K562 treated with DMSO at 1 percent for 48 hours (cell line): Measurements from ENCODE around the gene OR51L1. TPM values are rescaled to one million over a fixed set of nuclear protein-coding genes. Genes with fewer than 3 reads are reported as not detected.

Experiments
- total RNA-seq: library from RNA; unstranded; fragments of 300-600 nt; gene quantifications from 2 replicates; pipeline ENCODE4 v1.2.3, GENCODE V29; 2022; ENCODE audit warnings: low replicate concordance; ENCODE audit errors: extremely low read depth

OR51L1 gene, protein sequence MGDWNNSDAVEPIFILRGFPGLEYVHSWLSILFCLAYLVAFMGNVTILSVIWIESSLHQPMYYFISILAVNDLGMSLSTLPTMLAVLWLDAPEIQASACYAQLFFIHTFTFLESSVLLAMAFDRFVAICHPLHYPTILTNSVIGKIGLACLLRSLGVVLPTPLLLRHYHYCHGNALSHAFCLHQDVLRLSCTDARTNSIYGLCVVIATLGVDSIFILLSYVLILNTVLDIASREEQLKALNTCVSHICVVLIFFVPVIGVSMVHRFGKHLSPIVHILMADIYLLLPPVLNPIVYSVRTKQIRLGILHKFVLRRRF
- total RNA-seq, result not detected in 2 replicates

DNA sequence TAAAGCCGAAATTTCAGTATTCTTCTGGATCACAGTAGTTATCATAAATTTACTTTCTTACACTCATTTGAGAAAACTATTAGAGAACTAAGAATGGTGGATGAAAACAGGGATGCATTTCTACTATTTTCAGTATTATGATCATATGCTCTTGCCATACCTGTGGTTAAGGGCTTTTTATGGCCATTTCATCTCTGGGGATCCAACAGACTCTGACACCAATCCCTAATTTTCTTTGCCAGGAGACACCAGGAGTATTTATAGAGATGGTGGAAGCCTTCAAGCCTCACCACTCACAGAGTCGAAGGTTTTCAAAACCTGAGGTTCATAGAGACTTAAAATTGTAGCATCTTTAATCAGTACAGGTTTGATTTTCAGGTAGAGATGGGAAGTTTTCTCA is at the start of gene OR51L1:
TSS of gene OR51L1 (plus strand) at position 301 of the 400 bp plus-strand sequence. CDS start 4,132 bp downstream, outside the sequence.

GRCh38 chr11:4947505-4947904 is 47.1 kb upstream of the OR51L1 start, which contains the start of gene OR51A4:
Gene OR51A4 (minus strand): TSS chr11:4947605. CDS start chr11:4947100, 505 bp downstream.

DNA sequence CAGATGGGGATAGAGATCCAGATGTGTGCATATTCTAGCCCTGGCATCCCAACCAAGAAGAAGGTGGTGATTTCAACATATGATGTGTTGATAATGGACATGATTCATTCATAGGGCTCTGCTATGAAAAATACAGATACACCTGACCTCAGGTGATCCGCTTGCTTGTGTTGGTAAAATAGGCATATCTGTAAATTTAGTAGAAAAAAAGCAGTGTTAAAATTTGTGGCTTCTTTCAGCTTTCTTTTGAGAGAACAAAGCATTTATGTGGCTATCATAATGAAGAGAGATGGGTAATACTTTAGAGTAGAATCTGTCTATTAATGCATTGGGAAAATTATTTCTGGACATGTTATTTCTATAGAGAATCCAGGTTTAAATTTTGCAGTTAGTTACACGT is 39.0 kb upstream of the OR51L1 start, which contains the start of gene OR51A2:
TSS of gene OR51A2 (minus strand) at position 101 of the 400 bp plus-strand sequence. CDS start at position 101, 0 bp downstream.

GRCh38 chr11:5046226-5046625 is 51.6 kb downstream of the OR51L1 start, which contains the start of gene OR52J3:
Gene OR52J3 (plus strand): TSS chr11:5046526. CDS start chr11:5046526, 0 bp downstream.

Other genes starting within 250 kb of the OR51L1 start
- not detected in 2 replicates for gene OR51F1, start 224.9 kb upstream of the OR51L1 start, total RNA-seq
- not detected in 2 replicates for gene OR52R1, start 190.5 kb upstream of the OR51L1 start, total RNA-seq
- gene OR51F2, start 173.5 kb upstream of the OR51L1 start, total RNA-seq, result not detected in 2 replicates
- not detected in 2 replicates for gene OR51S1, start 145.6 kb upstream of the OR51L1 start, total RNA-seq
- gene OR51T1, start 113.0 kb upstream of the OR51L1 start, total RNA-seq, result not detected in 2 replicates
- gene OR51A7, start 91.1 kb upstream of the OR51L1 start, total RNA-seq, result not detected in 2 replicates
- not detected in 2 replicates for gene OR51G2, start 75.5 kb upstream of the OR51L1 start, total RNA-seq
- gene OR51G1, start 70.5 kb upstream of the OR51L1 start, total RNA-seq, result not detected in 2 replicates
- not detected in 2 replicates for gene OR51A4, start 47.2 kb upstream of the OR51L1 start, total RNA-seq
- gene OR51A2, start 39.1 kb upstream of the OR51L1 start, total RNA-seq, result not detected in 2 replicates
- gene OR52J3, start 51.7 kb downstream of the OR51L1 start, total RNA-seq, result not detected in 2 replicates
- gene OR52E2, start 64.8 kb downstream of the OR51L1 start, total RNA-seq, result not detected in 2 replicates
- not detected in 2 replicates for gene OR52E1, start 74.7 kb downstream of the OR51L1 start, total RNA-seq
- not detected in 2 replicates for gene OR52A5, start 143.5 kb downstream of the OR51L1 start, total RNA-seq
- not detected in 2 replicates for gene OR52A1, start 159.9 kb downstream of the OR51L1 start, total RNA-seq
- gene OR51V1, start 205.8 kb downstream of the OR51L1 start, total RNA-seq, result not detected in 2 replicates
- gene HBB, start 232.2 kb downstream of the OR51L1 start, total RNA-seq, result not detected in 2 replicates
- gene HBD, start 239.6 kb downstream of the OR51L1 start, total RNA-seq, result not detected in 2 replicates